SJSA1 (cell line): ENCODE data around the gene PNCK. TPM values are rescaled to one million over a fixed set of nuclear protein-coding genes. Genes with fewer than 3 reads are reported as not detected.

Experiments used
- DNase-seq, 2 experiments: peaks; one replicate each; pipeline ENCODE4 v3.0.0-alpha.2; 2015 to 2020; ENCODE audit warnings: low spot score in 2 of 2, low read depth in 1 of 2
- H3K27ac ChIP-seq: fragments of 250-450 bp; sonication (Bioruptor Pico); 2 replicates; pipeline ENCODE4 v1.5.1; 2020; ENCODE audit warnings: mild to moderate bottlenecking, moderate library complexity
- H3K27me3 ChIP-seq: fragments of 250-450 bp; sonication (Bioruptor Pico); replicated peaks from 2 replicates; pipeline ENCODE4 v1.5.1; 2020; ENCODE audit warnings: mild to moderate bottlenecking, moderate library complexity
- H3K36me3 ChIP-seq: fragments of 250-450 bp; sonication (Bioruptor Pico); 2 replicates; pipeline ENCODE4 v1.5.1; 2020; ENCODE audit warnings: mild to moderate bottlenecking
- H3K4me1 ChIP-seq: fragments of 250-450 bp; sonication (Bioruptor Pico); replicated peaks from 2 replicates; pipeline ENCODE4 v1.6.1; 2021; ENCODE audit warnings: mild to moderate bottlenecking
- H3K4me3 ChIP-seq: fragments of 250-450 bp; sonication (Bioruptor Pico); 2 replicates; pipeline ENCODE4 v1.5.1; 2020; ENCODE audit warnings: mild to moderate bottlenecking
- H3K9me3 ChIP-seq: fragments of 250-450 bp; sonication (Bioruptor Pico); replicated peaks from 2 replicates; pipeline ENCODE4 v1.5.1; 2020; ENCODE audit warnings: mild to moderate bottlenecking
- total RNA-seq: library from RNA; depleted of rRNA; stranded (reverse); fragments of >200 nt; shearing (Covaris generic); gene quantifications from 2 replicates; pipeline ENCODE4 v1.2.3, GENCODE V29; 2014

The PNCK gene
- total RNA-seq, 1 experiment from 2014 or later = not detected

DNA sequence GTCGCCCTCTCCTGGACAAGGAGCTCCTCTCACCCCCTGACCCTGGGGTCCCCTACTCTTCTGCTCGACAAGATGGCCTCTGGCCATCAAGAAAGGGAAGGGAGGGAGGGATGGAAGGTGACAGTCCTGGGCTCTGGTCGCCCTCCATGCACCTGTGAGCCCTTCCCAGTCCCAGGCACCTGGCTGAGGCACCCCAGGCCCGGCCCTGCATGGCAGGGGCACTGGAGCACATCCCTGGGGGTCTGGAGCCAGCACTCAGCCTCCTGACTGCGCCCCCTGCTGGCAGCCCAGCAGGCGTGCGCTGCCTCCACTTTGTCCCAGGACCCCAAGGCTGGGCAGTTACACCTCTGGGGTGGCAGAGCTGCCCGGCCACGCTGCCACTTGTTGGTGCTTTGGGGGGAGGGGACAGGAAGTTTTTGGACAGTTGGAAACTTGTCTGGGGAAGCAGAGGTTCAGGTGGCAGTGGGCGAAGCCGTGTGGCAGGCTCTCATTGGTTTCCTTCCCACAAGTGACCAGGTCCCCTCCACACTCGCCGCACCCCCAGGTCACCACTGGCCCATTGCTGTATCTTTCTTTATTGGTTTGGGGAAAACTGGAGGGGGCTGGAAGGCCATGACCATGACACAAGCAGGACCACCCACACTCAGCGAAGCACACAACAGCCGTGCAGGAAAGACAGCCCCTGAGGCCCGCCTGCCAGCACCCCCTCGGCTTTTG, 4.3 kb downstream of the PNCK start:
- peak in 1 of 2 experiments; percentile 20 for DNase-seq
- Histone ChIP-seq H3K36me3 (no peaks in the 10 kb centered on the region), H3K27me3 (0 out of 2 replicates have a peak, but pooled peaks cover 4% of the 10 kb centered on the region), H3K4me1 (no peaks in the 10 kb centered on the region), H3K9me3 (no peaks in the 10 kb centered on the region), H3K4me3 (no peak overlapping the region), H3K27ac (no peak overlapping the region)

DNA sequence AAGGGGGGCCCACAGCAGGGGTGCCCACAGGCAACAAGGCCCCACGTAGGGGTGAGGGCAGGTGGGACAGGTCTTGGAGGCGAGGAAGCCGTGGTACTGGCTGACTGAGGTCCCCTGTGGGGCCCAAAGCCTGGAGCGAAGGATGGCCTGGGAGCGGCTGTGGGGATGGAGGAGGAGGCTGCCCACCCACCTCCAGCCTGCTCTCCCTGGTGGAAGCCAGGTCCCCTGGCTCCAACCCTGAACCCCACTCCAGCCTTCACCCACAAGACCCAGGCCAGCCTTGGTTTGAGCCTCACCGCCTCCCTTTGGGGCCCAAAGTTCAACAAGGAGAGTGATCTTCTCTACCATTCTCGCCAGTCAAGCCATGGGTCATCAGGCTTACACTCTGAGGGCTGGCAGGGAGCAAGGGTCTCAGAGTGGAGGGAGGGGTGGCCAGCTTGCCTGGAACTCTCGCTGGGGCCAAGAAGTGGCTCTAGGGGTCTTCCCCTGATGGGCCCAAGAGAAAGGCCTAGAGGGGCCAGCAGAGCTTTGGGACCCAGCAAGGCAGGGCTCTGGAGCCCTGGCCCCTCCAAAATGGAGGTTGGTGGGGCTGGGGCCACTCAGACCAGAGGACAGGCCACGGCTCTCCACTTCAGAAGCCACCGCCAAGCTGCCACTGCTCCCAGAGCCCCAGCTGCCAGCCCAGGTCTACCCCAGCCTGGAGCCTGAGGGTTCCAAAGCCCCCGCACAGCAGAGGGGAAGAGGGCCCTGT, 5.0 kb downstream of the PNCK start:
- no peak overlapping the region for H3K27ac ChIP-seq
- H3K4me1 ChIP-seq = no peaks in the 10 kb centered on the region
- no peaks in the 10 kb centered on the region for H3K36me3 ChIP-seq
- no peak overlapping the region for H3K4me3 ChIP-seq
- DNase-seq = no peak
- H3K27me3 ChIP-seq = no peaks in the 10 kb centered on the region
- H3K9me3 ChIP-seq = no peaks in the 10 kb centered on the region

DNA sequence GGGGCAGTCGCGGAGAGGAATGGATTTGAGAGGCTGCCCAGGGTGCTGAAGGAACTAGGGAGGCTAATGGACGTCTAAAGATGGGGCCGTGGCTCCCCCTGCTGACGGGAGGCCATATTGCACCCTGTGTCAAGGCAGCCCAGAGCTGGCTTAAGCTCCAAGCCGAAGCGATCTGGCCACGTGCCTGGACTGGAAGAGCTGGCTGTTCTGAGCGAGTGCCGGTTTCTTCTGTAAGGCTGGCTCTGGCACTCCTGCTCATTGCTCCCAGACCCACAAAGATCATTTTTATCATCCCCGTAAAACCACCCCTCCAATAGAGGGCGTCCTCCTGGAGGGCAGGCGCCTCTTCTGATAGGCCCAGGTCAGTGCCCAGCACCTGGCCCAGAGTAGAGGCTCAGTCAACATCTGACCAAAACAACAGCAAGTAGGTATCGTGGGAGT, 5.6 kb downstream of the PNCK start:
- Histone ChIP-seq H3K27ac (no peak overlapping the region), H3K4me1 (no peaks in the 10 kb centered on the region), H3K27me3 (no peaks in the 10 kb centered on the region), H3K4me3 (no peak overlapping the region), H3K36me3 (no peaks in the 10 kb centered on the region), H3K9me3 (no peaks in the 10 kb centered on the region)
- DNase-seq = peak; percentile 22 to 60

DNA sequence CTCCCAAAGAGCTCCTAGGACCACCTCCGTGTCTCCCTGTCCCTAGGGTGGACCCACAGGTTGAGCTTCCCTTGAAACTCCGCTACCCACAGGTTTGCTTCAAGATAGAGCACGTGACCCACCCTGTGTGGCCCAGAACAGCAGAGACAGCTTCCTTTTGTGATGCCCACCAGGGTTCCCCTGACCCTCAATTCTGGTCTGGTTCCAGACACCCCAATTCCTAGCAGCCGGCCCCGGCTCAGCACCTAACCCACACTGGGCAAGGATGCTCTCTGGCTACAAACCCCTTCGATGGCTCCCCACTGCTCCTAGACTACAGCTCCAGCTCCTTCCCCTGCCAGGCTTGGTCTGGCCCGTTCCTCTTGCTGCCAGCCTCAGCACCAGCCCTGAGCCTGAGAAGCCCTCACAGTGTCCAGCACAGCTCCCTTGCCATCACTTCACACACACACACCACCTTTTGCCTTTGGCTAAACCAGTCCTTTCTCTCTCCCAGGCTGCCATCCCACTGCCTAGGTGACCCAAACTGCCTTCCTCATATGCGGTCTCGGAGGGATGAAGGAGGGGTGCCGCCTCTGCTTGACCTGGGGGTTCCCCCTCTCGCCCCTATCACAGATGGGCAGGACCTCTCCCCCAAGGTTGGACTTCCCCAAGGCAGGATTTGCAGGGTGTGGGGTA, 6.2 kb downstream of the PNCK start:
- Histone ChIP-seq H3K27ac (no peak overlapping the region), H3K9me3 (no peaks in the 10 kb centered on the region)

DNA sequence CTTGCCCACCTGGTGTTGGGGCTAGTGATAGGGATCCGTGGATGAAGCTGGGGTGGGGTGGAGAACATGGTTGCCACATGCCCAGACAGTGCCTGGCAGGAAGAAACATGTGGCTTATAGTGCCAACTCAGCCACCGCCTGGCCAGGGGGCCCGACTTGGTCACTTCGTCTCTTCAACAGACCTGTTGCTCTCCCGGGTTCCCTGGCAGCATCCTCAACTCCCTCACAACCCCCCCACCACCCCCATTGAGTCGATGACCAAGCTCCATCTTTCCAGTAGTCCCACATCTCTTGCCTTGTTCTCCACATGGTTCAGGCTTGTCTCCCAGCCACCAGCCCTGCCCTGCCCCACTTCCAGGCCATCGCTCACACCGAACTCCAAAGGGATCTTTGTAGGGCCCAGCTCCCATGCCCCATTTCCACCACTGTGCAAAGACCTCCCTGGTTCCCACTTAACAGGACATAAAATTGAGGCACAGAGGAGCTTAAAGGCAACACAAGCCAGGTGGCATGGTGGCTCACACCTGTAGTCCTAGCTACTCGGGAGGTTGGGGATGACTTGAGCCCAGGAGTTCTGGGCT, 7.8 kb downstream of the PNCK start:
- Histone ChIP-seq H3K4me1 (no peaks in the 10 kb centered on the region), H3K27ac (no peak overlapping the region), H3K27me3 (no peaks in the 10 kb centered on the region), H3K36me3 (no peaks in the 10 kb centered on the region), H3K9me3 (no peaks in the 10 kb centered on the region), H3K4me3 (no peak overlapping the region)
- no peak for DNase-seq

More for the DNA sequence above, 6.2 kb downstream of the PNCK start:
- no peak for DNase-seq
- Histone ChIP-seq H3K4me3 (no peak overlapping the region), H3K36me3 (no peaks in the 10 kb centered on the region), H3K27me3 (no peaks in the 10 kb centered on the region), H3K4me1 (no peaks in the 10 kb centered on the region)

DNA sequence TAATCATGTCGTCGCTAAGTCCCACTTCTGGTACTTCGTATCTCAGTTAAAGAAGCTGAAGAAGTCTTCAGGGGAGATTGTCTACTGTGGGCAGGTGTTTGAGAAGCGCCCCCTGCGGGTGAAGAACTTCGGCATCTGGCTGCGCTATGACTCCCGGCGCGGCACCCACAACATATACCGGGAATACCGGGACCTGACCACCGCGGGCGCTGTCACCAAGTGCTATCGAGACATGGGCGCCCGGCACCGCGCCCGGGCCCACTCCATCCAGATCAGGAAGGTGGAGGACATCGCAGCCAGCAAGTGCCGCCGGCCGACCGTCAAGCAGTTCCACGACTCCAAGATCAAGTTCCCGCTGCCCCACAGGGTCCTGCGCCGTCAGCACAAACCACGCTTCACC, 11.3 kb downstream of the PNCK start:
- Histone ChIP-seq H3K27me3 (no peaks in the 10 kb centered on the region), H3K27ac (no peak overlapping the region), H3K4me3 (no peak overlapping the region), H3K9me3 (no peaks in the 10 kb centered on the region), H3K4me1 (no peaks in the 10 kb centered on the region), H3K36me3 (no peaks in the 10 kb centered on the region)
- no peak for DNase-seq

DNA sequence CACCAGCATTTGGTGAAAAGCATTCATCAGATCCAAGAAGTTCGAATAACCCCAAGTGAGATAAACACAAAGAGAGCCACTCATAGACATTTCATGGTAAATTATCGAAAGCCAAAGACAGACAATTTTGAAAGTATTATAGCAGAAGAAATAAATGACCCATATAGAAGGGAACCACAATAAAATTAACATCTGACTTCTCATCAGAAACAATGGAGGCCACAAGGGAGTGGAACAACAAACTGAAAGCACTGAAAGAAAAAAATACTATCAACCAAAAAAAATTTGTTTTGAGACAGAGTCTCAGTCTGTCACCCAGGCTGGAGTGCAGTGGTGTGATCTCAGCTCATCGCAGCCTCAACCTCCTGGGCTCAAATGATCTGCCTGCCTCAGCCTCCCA, 14.3 kb downstream of the PNCK start:
- H3K36me3 ChIP-seq = no peaks in the 10 kb centered on the region
- no peaks in the 10 kb centered on the region for H3K9me3 ChIP-seq
- H3K27ac ChIP-seq = no peak overlapping the region
- H3K27me3 ChIP-seq = no peaks in the 10 kb centered on the region
- H3K4me1 ChIP-seq = no peaks in the 10 kb centered on the region
- no peak for DNase-seq
- no peak overlapping the region for H3K4me3 ChIP-seq

DNA sequence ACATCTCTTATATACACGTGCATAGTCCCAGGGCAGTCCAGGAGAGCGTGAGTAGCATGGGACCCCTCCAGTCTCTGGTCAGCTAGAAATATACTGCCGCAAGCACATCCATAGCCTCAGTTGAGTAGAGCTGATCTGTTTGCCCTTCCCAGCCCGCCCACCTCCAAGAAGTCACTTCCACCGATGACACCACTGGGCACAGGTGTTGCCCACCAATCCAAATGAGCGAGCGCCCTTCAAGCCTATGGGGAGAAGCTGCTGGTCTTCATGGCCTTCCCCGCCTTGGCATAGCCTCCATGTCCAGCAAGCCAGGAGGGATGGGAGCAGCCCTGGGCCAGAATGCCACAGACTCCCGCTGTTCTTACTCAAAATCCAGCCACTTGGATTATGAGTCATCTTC, 16.5 kb downstream of the PNCK start:
- Histone ChIP-seq H3K27ac (no peak overlapping the region), H3K27me3 (no peaks in the 10 kb centered on the region), H3K9me3 (no peaks in the 10 kb centered on the region), H3K36me3 (no peaks in the 10 kb centered on the region), H3K4me1 (no peaks in the 10 kb centered on the region), H3K4me3 (no peak overlapping the region)
- DNase-seq = no peak

DNA sequence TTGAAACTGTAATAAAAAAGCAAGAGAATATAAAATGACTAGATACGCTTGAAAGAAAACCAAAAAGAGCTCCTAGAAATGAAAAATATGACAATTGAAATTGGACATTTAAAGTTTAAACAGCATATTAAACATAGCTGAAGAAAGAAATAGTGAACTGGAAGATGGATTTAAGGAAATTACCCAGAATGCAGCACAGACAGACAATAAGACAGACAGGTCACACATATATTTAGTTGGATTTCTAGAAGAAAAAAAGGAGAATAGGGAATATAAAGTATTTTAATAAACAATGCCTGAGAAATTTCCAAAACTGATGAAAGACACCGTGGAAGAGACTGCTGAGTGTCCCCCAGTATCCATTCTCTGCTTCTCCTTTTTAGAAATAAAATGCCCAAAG, 20.1 kb downstream of the PNCK start:
- no peaks in the 10 kb centered on the region for H3K4me1 ChIP-seq
- H3K36me3 ChIP-seq = no peaks in the 10 kb centered on the region
- H3K27me3 ChIP-seq = no peaks in the 10 kb centered on the region
- no peak for DNase-seq
- H3K27ac ChIP-seq = no peak overlapping the region
- H3K9me3 ChIP-seq = no peaks in the 10 kb centered on the region
- H3K4me3 ChIP-seq = no peak overlapping the region

DNA sequence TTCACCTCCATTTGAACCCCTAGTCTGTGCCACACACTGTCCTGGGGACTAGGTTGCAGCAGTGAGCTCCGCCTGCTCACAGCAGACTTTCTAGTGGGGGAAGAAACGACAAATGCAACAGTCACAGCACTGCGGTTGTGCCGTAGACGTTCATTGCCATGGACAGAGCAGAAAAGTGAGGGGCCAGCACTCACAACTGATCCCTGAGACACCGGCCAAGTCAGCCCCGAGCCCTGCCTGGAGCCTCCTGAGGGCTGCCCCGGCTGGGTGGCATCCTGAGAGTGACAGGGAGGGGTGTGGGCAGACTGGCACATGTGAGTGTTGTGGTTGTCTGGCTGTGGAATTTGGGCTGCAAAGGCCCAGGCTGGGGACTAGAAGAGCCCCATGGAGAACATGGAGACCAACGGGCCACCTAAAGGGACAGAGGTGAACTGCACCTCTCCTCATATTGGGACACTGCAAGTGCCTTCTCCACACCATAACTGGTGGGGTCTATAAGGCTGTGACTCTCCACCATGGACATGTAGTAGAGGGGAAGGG, 22.0 kb downstream of the PNCK start:
- H3K27ac ChIP-seq = no peak overlapping the region
- no peaks in the 10 kb centered on the region for H3K9me3 ChIP-seq
- H3K4me3 ChIP-seq = no peak overlapping the region
- no peaks in the 10 kb centered on the region for H3K36me3 ChIP-seq
- H3K4me1 ChIP-seq = no peaks in the 10 kb centered on the region
- no peaks in the 10 kb centered on the region for H3K27me3 ChIP-seq
- DNase-seq = peak in 1 of 2 experiments; percentile 28

DNA sequence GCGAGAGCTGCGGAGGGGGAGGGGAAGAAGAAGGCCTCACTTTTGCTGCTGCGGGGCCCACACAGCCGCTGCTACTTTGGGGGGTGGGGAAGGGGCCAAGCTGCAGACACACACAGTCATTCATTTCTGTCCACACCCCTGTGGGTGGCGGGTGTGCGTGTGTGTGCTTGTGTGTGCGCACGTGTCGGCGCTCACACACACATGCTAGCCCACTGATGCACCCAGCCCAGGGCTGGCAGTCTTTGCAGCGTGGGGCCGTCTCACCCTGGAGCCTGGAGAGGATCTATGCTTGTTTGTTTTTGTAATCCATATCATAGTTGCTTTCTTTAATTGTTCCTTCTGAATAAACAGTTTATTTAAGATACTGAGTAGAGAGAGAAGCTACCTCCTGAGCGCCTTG, 22.7 kb downstream of the PNCK start:
- H3K36me3 ChIP-seq = no peaks in the 10 kb centered on the region
- no peaks in the 10 kb centered on the region for H3K9me3 ChIP-seq
- H3K27ac ChIP-seq = no peak overlapping the region
- H3K4me1 ChIP-seq = no peaks in the 10 kb centered on the region
- DNase-seq = peak in 1 of 2 experiments; percentile 20
- 0 out of 2 replicates have a peak, but pooled peaks cover under 1% of the 10 kb centered on the region for H3K27me3 ChIP-seq
- no peak overlapping the region for H3K4me3 ChIP-seq

DNA sequence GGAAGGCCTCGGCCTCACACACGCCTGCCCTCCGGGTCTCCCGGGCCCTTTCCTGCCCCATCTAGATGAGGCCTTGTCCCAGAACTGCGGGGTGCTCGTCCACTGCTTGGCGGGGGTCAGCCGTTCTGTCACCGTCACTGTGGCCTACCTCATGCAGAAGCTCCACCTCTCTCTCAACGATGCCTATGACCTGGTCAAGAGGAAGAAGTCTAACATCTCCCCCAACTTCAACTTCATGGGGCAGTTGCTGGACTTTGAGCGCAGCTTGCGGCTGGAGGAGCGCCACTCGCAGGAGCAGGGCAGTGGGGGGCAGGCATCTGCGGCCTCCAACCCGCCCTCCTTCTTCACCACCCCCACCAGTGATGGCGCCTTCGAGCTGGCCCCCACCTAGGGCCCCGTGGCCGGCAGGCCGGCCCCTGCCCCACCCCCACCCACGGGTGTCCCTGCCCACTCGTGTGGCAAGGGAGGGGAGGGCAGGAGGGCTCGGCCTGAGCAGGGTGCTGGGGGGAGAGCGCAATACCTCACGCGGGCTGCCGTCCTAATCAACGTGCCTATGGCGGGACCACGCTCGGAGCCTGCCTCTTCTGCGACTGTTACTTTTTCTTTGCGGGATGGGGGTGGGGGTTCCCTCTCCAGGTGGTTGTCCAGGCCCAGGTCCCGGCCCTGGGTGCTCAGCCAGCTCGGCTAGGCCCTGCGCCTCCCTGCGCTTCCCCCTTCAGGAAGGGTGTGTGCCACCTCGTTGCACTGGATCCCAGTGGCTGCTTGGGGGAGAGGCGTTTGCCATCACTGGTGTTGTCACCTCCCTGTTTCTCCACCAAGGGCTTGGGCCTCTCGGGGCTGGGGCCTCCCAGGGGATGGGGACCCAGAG, 23.5 kb downstream of the PNCK start:
- H3K9me3 ChIP-seq = no peaks in the 10 kb centered on the region
- peaks cover 3% of the 10 kb centered on the region; the same call in 1 of the 2 replicates for H3K27me3 ChIP-seq
- peak in 1 of 2 experiments; percentile 11 for DNase-seq

More for the DNA sequence above, 23.5 kb downstream of the PNCK start:
- Histone ChIP-seq H3K27ac (no peak overlapping the region), H3K4me1 (no peaks in the 10 kb centered on the region), H3K36me3 (no peaks in the 10 kb centered on the region), H3K4me3 (no peak overlapping the region)
